Measurements from ENCODE around the gene CYS1.
"Not testable (repeated sequence)": the region's sequence is repeated elsewhere in the genome, so short reads cannot be mapped to it uniquely, and the experiment has no call there.

The CYS1 gene

DNA sequence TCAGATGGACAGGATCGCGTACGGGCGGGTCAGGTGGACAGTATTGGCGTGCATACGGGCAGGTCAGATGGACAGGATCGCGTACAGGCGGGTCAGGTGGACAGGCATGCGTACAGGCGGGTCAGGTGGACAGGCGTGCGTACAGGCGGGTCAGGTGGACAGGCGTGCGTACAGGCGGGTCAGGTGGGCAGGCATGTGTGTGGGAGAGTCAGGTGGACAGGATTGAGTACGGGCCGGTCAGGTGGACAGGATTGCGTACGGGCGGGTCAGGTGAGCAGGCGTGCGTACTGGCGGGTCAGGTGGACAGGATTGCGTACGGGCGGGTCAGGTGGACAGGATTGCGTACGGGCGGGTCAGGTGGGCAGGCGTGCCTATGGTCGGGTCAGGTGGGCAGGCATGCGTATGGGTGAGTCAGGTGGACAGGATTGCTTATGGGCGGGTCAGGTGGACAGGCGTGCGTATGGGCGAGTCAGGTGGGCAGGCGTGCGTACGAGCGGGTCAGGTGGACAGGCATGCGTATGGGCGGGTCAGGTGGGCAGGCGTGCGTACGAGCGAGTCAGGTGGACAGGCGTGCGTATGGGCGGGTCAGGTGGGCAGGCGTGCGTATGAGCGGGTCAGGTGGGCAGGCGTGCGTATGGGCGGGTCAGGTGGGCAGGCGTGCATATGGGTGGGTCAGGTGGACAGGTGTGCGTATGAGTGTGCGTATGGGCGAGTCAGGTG is 68.4 kb downstream of the CYS1 start:
- not testable (repeated sequence) for DNase-seq

DNA sequence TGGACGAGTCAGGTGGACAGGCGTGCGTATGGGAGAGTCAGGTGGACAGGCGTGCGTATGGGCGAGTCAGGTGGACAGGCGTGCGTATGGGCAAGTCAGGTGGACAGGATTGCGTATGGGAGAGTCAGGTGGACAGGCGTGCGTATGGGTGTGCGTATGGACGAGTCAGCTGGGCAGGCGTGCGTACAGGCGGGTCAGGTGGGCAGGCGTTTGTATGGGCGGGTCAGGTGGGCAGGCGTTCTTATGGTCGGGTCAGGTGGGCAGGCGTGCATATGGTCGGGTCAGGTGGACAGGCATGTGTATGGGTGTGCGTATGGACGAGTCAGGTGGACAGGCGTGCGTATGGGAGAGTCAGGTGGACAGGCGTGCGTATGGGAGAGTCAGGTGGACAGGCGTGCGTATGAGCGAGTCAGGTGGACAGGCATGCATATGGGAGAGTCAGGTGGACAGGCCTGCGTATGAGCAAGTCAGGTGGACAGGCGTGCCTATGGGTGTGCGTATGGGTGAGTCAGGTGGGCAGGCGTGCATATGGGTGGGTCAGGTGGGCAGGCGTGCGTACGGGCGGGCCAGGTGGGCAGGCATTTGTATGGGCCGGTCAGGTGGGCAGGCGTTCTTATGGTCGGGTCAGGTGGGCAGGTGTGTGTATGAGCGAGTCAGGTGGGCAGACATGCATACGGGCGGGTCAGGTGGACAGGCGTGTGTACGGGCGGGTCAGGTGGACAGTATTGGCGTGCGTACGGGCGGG is 69.2 kb downstream of the CYS1 start:
- DNase-seq, result not testable (repeated sequence)

DNA sequence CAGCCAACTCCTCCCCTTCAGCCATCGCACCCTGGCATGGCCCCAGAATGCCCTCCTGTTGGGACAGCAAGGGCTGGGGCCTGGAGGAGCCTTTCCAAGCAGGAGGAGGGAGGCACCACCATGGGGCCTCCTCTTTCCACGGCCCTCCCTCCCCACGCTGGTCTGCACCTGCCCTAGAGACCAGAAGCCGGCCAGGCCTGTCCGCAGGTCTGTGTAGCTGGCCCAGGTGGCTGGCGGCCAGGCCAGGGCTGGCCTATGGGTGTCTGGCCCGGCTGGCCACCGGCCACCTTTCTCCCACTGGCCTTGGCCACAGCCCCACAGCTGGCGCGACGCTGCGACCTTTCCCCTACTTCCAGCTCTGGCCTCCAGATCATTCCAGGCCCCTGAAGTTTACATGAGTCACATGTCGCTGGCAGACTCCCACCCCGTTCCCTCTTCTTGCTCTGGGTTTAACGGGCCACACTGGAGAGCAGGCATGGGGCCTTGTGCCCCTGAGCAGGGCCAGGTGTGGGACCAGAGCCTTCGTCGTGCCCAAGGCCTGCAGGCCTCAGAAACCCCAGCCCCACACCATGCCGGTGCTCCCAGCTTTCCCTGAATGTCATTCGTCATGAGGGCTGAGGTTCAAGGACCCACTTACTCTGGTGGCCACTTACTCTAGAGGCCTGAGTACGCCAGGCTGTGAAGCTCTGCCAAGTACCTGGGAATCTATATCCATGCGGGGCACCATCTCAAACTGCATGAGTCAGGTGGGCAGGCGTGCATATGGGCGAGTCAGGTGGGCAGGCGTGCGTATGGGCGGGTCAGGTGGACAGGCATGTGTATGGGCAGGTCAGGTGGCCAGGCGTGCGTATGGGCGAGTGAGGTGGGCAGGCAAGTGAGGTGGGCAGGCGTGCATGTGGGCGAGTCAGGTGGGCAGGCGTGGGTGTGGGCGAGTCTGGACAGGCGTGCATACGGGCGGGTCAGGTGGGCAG is 70.1 kb downstream of the CYS1 start:
- DNase-seq, result no peak

DNA sequence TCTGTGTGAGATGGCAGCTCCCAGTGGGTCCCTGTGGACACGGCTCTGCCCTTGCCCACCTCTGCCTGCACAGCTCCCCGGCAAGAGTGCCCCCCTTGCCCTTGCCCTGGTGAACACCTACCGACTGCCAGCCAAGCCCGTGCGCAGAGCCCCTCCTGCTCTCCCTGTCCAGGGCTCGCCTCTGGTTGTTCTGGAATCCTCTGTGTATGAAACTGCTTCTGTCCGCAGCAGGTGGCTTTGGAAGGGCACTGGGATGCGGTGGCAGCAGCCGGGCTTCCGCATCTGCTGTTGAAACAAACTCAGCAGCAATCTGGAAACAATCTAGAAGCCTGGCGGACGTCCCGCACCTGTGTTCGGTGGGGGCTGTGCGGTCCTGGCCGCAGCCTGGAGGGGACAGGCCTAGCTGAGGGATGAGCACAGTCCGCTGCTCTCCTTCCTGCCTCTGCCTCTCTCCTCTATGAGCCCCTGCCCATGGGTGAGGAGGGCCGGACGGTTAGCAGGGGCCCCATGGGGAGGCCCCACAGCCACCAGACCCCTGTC is 70.9 kb downstream of the CYS1 start:
- DNase-seq, result no peak

DNA sequence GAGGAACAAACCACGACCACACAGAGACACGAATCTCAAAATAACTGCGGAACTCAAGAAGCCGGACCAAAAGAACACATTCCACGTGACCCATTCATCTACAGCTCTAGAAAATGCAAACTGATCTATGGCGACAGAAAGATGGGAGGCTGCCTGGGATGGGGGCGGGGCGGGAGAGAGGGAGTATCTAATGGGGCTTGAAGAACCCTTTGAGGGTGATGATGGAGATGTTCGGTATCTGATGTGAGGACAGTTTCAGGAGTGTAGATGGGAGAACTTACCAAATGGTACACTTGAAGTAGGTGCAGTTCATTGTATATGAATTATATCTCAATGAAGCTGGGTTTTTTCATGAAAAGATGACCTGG is 71.4 kb downstream of the CYS1 start:
- DNase-seq, result no peak

DNA sequence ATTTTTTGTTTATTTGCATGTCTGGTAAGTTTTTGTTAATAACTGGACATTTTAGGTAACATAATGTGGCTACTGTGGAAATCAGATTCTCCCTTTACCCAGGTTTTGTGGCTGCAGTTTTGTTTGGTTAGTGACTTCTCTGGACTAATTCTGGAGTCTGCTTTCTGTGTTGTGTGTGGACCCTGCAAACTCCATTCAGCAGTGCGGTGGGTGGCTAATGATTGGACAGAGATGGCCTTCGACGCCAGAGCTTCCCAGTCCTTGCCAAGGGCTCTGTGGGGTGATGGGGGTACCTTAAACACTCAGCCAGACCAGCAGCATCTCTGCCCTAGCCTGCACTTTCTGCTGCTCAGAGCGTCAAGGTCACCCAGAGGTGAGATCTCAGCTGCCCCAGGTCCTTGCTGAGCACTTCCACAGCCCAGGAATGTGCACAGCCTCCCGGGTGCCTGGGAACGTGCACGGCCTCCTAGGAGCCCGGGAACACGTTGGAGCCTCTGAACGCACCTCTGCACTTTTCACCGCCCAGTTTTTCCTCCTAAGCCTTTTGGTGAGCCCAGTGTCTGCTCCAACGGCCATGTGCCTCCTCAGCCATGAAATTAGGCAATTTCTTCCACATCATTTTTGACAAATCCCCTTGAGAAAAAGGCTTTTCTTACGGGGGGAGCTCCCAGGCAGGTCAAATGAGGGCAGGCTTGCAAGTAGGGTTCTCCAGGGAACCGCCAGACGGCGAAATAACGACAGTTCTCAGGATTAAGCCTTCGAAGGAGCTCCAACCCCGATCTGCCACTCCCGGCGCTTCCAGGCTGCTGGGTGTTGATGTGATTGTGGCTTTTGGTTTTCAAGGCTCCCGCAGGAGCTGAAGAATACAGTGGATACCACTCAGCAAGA is 72.0 kb downstream of the CYS1 start:
- DNase-seq, result no peak

DNA sequence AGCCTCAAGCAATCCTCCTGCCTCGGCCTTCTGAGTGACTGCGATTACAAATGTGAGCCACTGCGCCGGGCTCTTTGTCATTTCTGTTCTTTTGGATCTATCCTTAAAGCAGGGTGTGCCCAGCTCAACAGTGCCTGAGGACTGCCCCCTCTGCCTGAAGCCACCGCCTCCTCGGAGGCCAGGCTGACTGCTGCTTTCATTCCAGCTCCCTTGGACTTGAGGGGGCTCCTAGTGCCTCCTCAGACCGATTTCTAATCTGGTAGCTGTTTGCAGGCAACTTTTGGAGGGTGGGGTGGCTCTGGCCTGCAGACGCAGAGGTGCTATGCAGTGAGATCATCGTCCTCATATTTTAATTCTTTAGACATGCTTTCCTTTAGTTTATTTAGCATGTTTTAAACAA is 72.8 kb downstream of the CYS1 start:
- no peak for DNase-seq
